GM19395 (cell line): ENCODE measurements around the gene DSCAM.
"Not testable (repeated sequence)": the region's sequence is repeated elsewhere in the genome, so short reads cannot be mapped to it uniquely, and the experiment has no call there.

ENCODE experiments used
- ATAC-seq: cut with Tn5 transposase; IDR thresholded peaks from one replicate; pipeline ENCODE4 v1.9.1; 2021; ENCODE audit warnings: mild to moderate bottlenecking, moderate library complexity; ENCODE audit not compliant: unreplicated experiment

DSCAM gene

GRCh38 chr21:40194185-40194980 is 652.6 kb downstream of the DSCAM start:
- no peak for ATAC-seq

- ATAC-seq, result no peak
These were observed 655.3 kb downstream of the DSCAM start for GRCh38 chr21:40191616-40192015.

GRCh38 chr21:40191196-40191595 is 655.8 kb downstream of the DSCAM start:
- no peak for ATAC-seq

GRCh38 chr21:40187946-40188654 is 658.9 kb downstream of the DSCAM start:
- ATAC-seq, result no peak

GRCh38 chr21:40187244-40187643 is 659.7 kb downstream of the DSCAM start:
- ATAC-seq, result no peak

GRCh38 chr21:40186045-40186444 is 660.9 kb downstream of the DSCAM start:
- ATAC-seq, result no peak

GRCh38 chr21:40185208-40185607 is 661.8 kb downstream of the DSCAM start:
- no peak for ATAC-seq

- ATAC-seq, result not testable (repeated sequence)
These were observed 664.5 kb downstream of the DSCAM start for GRCh38 chr21:40182491-40182890.

- no peak for ATAC-seq
These were observed 667.8 kb downstream of the DSCAM start for GRCh38 chr21:40179166-40179565.

- no peak for ATAC-seq
These were observed 668.2 kb downstream of the DSCAM start for GRCh38 chr21:40178726-40179125.

GRCh38 chr21:40177979-40178378 is 669.0 kb downstream of the DSCAM start:
- ATAC-seq, result no peak

- ATAC-seq, result no peak
These were observed 670.2 kb downstream of the DSCAM start for GRCh38 chr21:40176724-40177123.

- ATAC-seq, result no peak
These were observed 673.1 kb downstream of the DSCAM start for GRCh38 chr21:40173816-40174215.

- no peak for ATAC-seq
These were observed 677.0 kb downstream of the DSCAM start for GRCh38 chr21:40169971-40170370.

GRCh38 chr21:40166291-40166843 is 680.6 kb downstream of the DSCAM start:
- ATAC-seq, result no peak

GRCh38 chr21:40165773-40166070 is 681.2 kb downstream of the DSCAM start:
- ATAC-seq, result no peak

GRCh38 chr21:40164905-40165772 is 681.8 kb downstream of the DSCAM start:
- no peak for ATAC-seq

- ATAC-seq, result no peak
These were observed 684.9 kb downstream of the DSCAM start for GRCh38 chr21:40162075-40162474.

GRCh38 chr21:40160911-40161310 is 686.0 kb downstream of the DSCAM start:
- ATAC-seq, result no peak

- ATAC-seq, result no peak
These were observed 688.6 kb downstream of the DSCAM start for GRCh38 chr21:40158366-40158765.

- no peak for ATAC-seq
These were observed 691.4 kb downstream of the DSCAM start for GRCh38 chr21:40155563-40155962.
